HG03520 (cell line): ENCODE data around the gene FAN1.
A peak's percentile ranks its signal among the peaks of the same experiment; 100 is the strongest.
"Not testable (repeated sequence)": the region's sequence is repeated elsewhere in the genome, so short reads cannot be mapped to it uniquely, and the experiment has no call there.

ENCODE experiments used
- ATAC-seq: cut with Tn5 transposase; IDR thresholded peaks from one replicate; pipeline ENCODE4 v1.9.1; 2021; ENCODE audit warnings: mild to moderate bottlenecking, moderate library complexity; ENCODE audit not compliant: unreplicated experiment

The FAN1 gene

GRCh38 chr15:30903497-30904187, at the start of gene FAN1:
FAN1 (plus strand) TSS chr15:30903915; CDS start chr15:30904664, 749 bp downstream.
- peak; percentile 83 for ATAC-seq

GRCh38 chr15:30859091-30859874, 44.4 kb upstream of the FAN1 start:
- ATAC-seq: no peak

- no peak for ATAC-seq
Measured at GRCh38 chr15:30865257-30865656, 38.5 kb upstream of the FAN1 start.

- no peak for ATAC-seq
Measured at GRCh38 chr15:30870681-30871080, 33.0 kb upstream of the FAN1 start.

GRCh38 chr15:30872341-30872748, 31.4 kb upstream of the FAN1 start:
- no peak for ATAC-seq

- ATAC-seq: no peak
Measured at GRCh38 chr15:30877070-30877469, 26.6 kb upstream of the FAN1 start.

GRCh38 chr15:30878515-30878914, 25.2 kb upstream of the FAN1 start:
- no peak for ATAC-seq

GRCh38 chr15:30882849-30883433, 20.8 kb upstream of the FAN1 start:
- no peak for ATAC-seq

- not testable (repeated sequence) for ATAC-seq
Measured at GRCh38 chr15:30883666-30884065, 20.0 kb upstream of the FAN1 start.

GRCh38 chr15:30885814-30886213, 17.9 kb upstream of the FAN1 start:
- no peak for ATAC-seq

GRCh38 chr15:30889196-30889595, 14.5 kb upstream of the FAN1 start:
- no peak for ATAC-seq

- ATAC-seq: no peak
Measured at GRCh38 chr15:30895461-30896210, 8.1 kb upstream of the FAN1 start.

- ATAC-seq: no peak
Measured at GRCh38 chr15:30896211-30896606, 7.5 kb upstream of the FAN1 start.

- ATAC-seq: no peak
Measured at GRCh38 chr15:30901889-30902288, 1.8 kb upstream of the FAN1 start.

GRCh38 chr15:30904812-30905211, 1.1 kb downstream of the FAN1 start:
- no peak for ATAC-seq

GRCh38 chr15:30905821-30906220, 2.1 kb downstream of the FAN1 start:
- ATAC-seq: no peak

GRCh38 chr15:30906366-30906765, 2.7 kb downstream of the FAN1 start:
- ATAC-seq: no peak

GRCh38 chr15:30913761-30914160, 10.0 kb downstream of the FAN1 start:
- ATAC-seq: no peak

GRCh38 chr15:30917013-30917412, 13.3 kb downstream of the FAN1 start:
- no peak for ATAC-seq

- ATAC-seq: no peak
Measured at GRCh38 chr15:30917675-30918074, 14.0 kb downstream of the FAN1 start.

GRCh38 chr15:30918366-30918765, 14.7 kb downstream of the FAN1 start:
- no peak for ATAC-seq
